Renal cortex interstitium (tissue), 11 donors: ENCODE measurements around the gene UGT3A1. TPM values are rescaled to one million over a fixed set of nuclear protein-coding genes. Genes with fewer than 3 reads are reported as not detected.
"Not testable (repeated sequence)": the region's sequence is repeated elsewhere in the genome, so short reads cannot be mapped to it uniquely, and the experiment has no call there.

Experiments used
- DNase-seq, 11 donors: peaks; one replicate each; pipeline ENCODE4 v3.0.0-alpha.2; 2013; ENCODE audit warnings: low read depth in 9 of 11, low spot score in 4 of 11; ENCODE audit errors: extremely low read depth in 1 of 11
- polyA plus RNA-seq, 3 donors: library from polyadenylated mRNA; unstranded; fragments of 120-200 nt; gene quantifications; one replicate each; pipeline ENCODE4 v1.2.1, GENCODE V29; 2013; ENCODE audit not compliant: insufficient read length in 3 of 3

The UGT3A1 gene
- polyA plus RNA-seq, 3 donors, result 94.7 to 162 (median 125) TPM

DNA sequence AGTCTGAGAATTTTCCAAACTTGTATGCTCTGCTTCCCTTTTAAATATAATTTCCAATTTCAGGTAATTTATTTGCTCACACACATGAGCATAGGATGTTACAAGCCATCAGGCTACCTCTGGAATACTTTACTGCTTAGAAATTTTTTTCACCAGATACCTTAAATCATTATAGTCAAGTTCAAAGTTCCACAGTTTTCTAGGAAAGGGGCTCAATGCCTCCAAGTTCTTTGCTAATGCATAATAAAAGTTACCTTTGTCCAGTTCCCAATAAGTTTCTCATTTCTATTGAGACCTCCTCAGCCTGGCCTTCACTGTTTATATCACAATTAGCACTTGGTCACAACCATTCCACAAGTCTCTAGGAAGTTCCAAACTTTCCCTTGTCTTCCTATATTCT is 16.2 kb upstream of the UGT3A1 start:
- DNase-seq, result no peak

DNA sequence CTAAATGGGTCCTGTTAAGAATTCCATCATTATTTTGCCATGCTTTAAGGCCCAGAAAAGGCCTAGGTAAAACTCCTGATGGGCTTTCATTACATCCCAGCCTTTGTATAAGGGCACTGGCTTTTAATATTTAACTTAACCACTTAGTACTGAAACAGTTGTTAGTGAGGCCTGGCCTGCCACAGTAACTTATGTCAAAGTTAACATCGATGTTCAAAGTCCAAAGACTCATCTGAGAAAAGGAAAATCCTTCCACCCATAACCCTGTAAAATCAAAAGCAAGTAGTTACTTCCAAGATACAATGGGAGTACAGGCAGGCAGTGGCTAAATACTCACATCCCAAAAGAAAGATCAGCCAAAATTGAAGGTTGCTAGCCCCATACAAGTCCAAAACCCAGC is 15.0 kb upstream of the UGT3A1 start:
- DNase-seq, result no peak

DNA sequence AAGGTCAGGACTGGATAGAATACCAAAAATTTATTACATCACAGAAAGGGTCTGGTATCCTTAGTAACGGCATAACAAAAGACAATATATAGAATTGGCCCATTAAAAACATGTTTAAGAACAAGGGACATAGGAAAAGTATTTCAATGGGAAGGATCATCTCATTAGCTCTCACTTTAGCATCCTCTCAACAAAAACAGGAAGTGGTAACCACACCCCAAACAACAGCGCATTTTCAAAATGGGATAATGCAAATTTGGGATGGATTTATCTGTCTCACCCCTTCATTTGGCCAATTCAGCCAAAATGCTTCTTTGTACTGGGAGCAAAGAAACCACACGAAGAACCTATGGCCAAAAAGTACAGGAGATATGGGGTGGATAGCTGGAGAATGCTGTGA is 9.8 kb upstream of the UGT3A1 start:
- DNase-seq, result no peak

DNA sequence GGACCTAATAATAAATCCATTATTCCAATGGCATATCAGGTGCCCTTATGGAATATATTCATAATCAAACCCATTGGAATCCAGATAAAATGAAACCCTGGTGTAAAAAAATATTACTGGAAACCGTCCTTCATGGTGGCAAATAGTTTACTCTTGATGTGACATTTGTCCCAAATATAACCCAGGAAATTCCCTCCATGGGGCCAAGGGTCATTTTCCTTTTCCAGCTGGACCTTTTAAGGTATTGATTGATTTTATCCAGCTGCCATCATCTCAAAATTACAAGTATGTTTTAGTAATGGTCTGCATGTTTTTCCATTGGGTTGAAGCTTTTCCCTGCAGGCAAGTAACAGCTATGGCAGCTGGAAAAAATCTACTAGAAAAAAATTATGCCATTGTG is 8.4 kb upstream of the UGT3A1 start:
- no peak for DNase-seq

GRCh38 chr5:35996076-35996475 is 4.9 kb upstream of the UGT3A1 start:
- no peak for DNase-seq

- no peak for DNase-seq
Observed at GRCh38 chr5:35990520-35990919, 670 bp downstream of the UGT3A1 start.

DNA sequence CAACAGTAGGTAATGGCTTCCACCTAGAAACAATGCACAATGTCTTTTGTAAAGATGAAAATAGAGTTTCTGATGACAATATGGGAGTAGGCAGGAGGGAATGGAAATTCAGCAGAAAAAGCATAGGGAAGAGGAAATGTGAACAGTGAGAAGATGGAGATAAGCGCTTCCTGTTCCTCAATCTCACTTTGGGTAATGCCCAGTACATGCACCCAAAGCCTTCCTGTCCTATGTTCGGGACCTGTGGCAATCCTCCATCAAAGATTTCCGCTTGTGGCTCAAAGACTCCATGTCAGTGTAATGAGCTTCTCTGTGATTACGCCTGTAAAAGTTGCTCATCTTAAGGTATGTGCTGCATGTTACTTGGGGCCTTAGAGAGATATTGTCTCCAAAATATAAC is 2.7 kb downstream of the UGT3A1 start:
- DNase-seq, result no peak

GRCh38 chr5:35987776-35988175 is 3.4 kb downstream of the UGT3A1 start:
- peak in 1 of 11 donors; percentile 6 for DNase-seq

GRCh38 chr5:35979715-35980114 is 11.5 kb downstream of the UGT3A1 start:
- DNase-seq, result no peak

- not testable (repeated sequence) for DNase-seq
Observed at GRCh38 chr5:35976859-35977258, 14.3 kb downstream of the UGT3A1 start.

DNA sequence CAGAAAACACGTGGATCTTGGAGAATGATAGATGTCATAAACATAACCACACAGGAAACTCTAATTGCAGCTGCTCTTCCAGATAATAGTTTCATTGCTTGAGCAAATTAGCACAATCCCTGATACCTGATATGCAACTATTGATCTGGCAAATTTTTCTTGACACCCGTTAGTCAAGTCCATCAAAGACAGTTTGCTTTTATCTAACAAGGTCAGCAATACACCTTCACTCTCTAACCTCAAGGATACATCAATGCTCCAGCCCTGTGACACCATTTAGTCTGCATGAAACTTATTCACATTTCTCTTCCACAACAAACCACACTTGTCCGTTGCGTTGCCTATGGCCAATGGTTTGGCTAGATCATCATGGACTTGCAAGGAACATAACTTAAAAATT is 16.6 kb downstream of the UGT3A1 start:
- DNase-seq, result no peak

DNA sequence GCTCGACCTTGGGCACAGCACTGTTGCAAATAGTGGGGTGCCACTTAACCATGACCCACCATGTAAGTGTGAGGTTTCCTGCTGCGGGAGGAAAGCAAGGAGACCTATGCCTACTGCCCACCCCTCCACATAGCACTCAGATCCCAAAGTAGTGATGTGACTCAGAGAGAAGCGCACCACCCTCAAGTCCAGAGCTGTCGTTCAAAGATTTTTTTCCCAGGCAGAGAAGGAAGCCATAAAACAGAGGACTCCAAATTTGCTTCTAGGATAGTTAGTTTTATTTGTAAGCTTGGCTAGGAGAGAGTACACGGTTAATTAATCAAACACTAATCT is 19.3 kb downstream of the UGT3A1 start:
- no peak for DNase-seq

GRCh38 chr5:35971186-35971877 is 19.9 kb downstream of the UGT3A1 start:
- DNase-seq, result no peak

DNA sequence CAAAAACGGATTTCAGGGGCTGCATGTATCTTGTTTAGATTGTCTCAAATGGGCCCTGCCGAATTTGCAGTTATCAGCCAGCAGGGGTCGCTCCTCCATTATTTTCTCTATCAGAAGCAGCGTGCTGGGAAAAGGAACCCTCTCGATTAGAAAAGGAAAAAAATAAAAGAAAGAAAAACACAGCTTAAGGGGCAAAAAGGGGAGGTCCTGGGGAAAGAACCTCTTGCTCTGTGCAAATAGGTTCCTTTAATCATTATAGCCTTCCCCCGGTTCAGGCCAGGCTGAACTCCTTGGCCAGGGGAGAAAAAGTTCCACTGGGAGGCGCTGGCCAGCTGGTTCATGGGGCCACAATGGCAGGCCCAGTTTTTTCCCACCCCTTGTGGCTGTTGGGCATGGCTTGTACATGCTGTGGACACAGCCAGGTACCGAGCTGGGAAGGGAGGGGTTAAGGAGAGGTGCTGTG is 27.8 kb downstream of the UGT3A1 start:
- DNase-seq, result no peak

DNA sequence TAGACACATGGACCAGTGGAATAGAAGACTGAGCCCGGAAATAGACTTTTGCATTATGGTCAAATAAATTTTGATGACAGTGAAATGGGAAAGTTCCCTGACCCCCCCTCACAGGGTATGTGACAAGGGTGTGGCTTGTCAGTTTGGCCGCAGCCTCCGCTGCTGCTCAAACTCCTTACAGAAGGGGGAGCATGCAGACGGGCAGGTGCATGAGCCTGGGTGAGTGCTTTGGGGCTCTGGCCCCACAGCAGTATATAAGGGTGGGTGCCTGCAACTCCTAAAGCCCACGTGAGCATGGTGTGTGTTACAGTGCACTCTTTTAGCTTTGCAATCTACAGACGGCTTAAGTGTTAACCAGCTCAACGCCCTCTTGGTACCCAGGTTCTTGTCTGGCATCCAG is 30.9 kb downstream of the UGT3A1 start:
- no peak for DNase-seq

DNA sequence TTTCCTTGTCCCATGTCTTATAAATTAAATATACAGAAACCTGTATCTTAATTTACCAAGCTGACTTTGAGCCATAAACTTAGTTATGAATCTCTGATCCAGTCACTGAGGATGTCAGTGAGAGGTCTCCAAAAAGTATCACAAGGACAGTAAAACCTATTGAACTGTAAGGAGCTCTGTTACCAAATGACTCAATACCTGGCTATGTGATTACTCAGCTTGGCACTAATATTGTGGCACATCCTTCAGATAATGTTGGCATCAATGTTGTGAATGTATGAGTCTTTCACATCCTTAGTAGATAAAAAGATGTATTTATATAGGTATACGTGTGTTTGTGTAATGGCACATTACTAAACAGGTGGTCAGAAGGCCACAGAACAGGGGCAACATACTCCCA is 34.8 kb downstream of the UGT3A1 start:
- DNase-seq, result no peak

DNA sequence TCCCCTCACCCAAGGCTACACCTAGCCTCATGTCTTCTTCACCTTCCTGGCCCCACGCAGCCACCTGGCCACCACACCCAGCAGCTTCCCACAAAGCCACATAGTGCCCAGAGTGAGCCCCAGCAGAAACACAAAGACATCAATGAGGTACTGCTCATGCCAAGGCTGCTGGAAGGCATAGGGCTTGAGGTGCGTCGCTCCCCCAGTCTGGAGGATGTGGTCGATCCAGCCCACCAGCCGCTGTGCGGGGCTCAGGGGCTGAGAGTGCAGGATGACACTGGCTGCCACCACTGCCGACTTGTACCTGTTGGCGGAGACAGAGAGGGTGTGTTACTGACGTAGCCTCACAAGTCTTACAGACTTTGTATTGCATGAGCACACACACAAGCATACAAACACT is 37.0 kb downstream of the UGT3A1 start:
- DNase-seq, result no peak

DNA sequence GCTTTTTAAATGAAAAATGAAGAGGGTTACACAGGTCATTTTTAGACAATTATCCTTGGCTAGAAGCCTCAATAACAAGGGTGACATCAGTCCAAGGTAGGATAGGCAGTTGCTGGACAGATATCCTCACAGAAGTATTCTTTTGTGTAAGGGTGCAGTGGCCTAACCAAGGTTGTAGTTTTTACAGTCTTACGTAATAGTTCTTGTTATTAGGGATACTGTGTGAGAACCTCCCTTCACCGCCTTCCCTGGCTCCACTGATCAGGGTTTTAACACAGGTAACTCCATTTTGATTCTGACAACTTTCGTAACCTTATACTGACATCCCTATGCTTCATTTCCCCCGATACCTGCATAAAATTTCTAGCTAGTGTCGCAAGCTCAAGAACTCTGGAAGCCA is 44.1 kb downstream of the UGT3A1 start:
- DNase-seq, result no peak

DNA sequence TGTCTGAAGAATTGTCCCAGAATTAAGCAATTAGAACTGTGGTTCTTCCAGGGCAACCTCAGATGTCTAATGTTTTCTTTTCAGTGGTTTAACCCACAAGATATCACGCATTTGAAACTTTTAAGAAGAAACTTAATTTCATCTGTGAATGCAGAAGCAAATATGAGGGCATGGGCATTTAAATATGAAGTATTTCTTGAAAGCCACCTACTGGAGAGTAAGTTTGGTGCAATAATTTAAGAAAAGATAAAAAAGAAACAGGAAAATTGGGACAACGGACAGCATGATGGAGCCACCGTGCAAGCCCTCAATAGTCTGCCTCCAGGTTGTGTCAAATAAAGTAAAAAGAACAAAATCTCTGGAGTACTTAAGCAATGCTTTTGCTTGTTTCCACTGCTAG is 51.6 kb downstream of the UGT3A1 start:
- no peak for DNase-seq

GRCh38 chr5:35938568-35939227 is 52.5 kb downstream of the UGT3A1 start, which contains the start of gene CAPSL:
Gene CAPSL (minus strand): TSS chr5:35938622. CDS start chr5:35921120, 17,502 bp downstream.
- peak; percentile 82 to 95 (median 89) for DNase-seq
